Stomach (tissue), 9 donors: ENCODE results near the gene PRKN. TPM values are rescaled to one million over a fixed set of nuclear protein-coding genes. Genes with fewer than 3 reads are reported as not detected.

ENCODE experiments used
- DNase-seq, 2 donors: peaks; one replicate each; pipeline versions ENCODE4 v3.0.0 to v3.0.0-alpha.2; 2013 to 2019
- H3K27ac ChIP-seq, 5 donors: fragments of 200-600 bp in 4 of 5; sonication (generic) in 4 of 5; one replicate each; pipeline ENCODE4 v1.5.1; 2013 to 2019; ENCODE audit warnings: mild to moderate bottlenecking in 1 of 5, moderate library complexity in 1 of 5
- H3K27me3 ChIP-seq, 3 donors: fragments of 200-600 bp; sonication (generic); one replicate each; pipeline ENCODE4 v1.5.1; 2017 to 2019; ENCODE audit warnings: mixed run types in 1 of 3
- H3K36me3 ChIP-seq, 4 donors: fragments of 200-600 bp; sonication (generic); 1 replicate in 3 of 4; 2 replicates in 1 of 4; pipeline ENCODE4 v1.5.1; 2016 to 2019
- H3K4me1 ChIP-seq, 4 donors: fragments of 200-600 bp; sonication (generic); one replicate each; pipeline ENCODE4 v1.5.1; 2016 to 2019
- H3K4me3 ChIP-seq, 4 donors: fragments of 200-600 bp; sonication (generic) in 3 of 4; one replicate each; pipeline ENCODE4 v1.5.1; 2016 to 2019; ENCODE audit warnings: mild to moderate bottlenecking in 1 of 4
- H3K9me3 ChIP-seq, 4 donors: fragments of 200-600 bp; sonication (generic); one replicate each; pipeline ENCODE4 v1.5.1; 2016 to 2019
- EP300 ChIP-seq: sonication (generic); formaldehyde crosslinking; IDR thresholded peaks from one replicate; pipeline ENCODE4 v1.6.1; 2017; ENCODE audit warnings: antibody characterized with exemption
- POLR2A ChIP-seq, 4 donors: fragments of 450-650 bp; IDR thresholded peaks; one replicate each; pipeline ENCODE4 v1.6.1; 2016; ENCODE audit warnings: antibody characterized with exemption in 4 of 4, control low read depth in 2 of 4, mild to moderate bottlenecking in 1 of 4, moderate library complexity in 1 of 4
- POLR2AphosphoS5 ChIP-seq, 3 donors: sonication (generic); formaldehyde crosslinking; IDR thresholded peaks; one replicate each; pipeline ENCODE4 v1.6.1; 2016; ENCODE audit warnings: antibody characterized with exemption in 3 of 3
- WGBS, 5 donors: extraction: QIAGEN DNeasy Blood & Tissue Kit in 3 of 5; methylation state at CpG; one replicate each; pipeline versions ENCODE4 v1.1.5 to v1.1.7; 2013 to 2018; 5-methylcytosine and 5-hydroxymethylcytosine counted together
- intact Hi-C: fragments of 100-400 bp; cut with DNase I; formaldehyde crosslinking; loops from one replicate; pipeline ENCODE4 v1.15.1; 2023; ENCODE audit warnings: low total_unique reads
- polyA plus RNA-seq, 3 donors: library from polyadenylated mRNA; stranded (reverse); fragments of 200-250 nt; gene quantifications; one replicate each; pipeline ENCODE4 v1.2.3, GENCODE V29; 2013
- total RNA-seq, 5 donors: library from RNA; depleted of rRNA; stranded (reverse); fragments of >200 nt; gene quantifications; one replicate each; pipeline versions ENCODE4 v1.1.0 to v1.2.3, GENCODE V29; 2014 to 2016
- TF ChIP-seq, protein P1 (sequence below), 7 experiments: fragments of 450-650 bp in 4 of 7; fragments of 200-600 bp in 3 of 7; sonication (generic) in 3 of 7; IDR thresholded peaks; one replicate each; pipeline ENCODE4 v1.5.1; 2016 to 2019; ENCODE audit warnings: antibody characterized with exemption in 7 of 7, control low read depth in 2 of 7, mild to moderate bottlenecking in 1 of 7
- donor health status: healthy with polysubstance abuse.
- donor health status: Bipolar disorder and iron deficiency.
- donor health status: healthy.

The PRKN gene
- total and polyA plus RNA-seq, 8 donors, result 0.68 to 19.8 (median 9.5) TPM

- no peak for DNase-seq
- TF ChIP-seq, protein P1, sequence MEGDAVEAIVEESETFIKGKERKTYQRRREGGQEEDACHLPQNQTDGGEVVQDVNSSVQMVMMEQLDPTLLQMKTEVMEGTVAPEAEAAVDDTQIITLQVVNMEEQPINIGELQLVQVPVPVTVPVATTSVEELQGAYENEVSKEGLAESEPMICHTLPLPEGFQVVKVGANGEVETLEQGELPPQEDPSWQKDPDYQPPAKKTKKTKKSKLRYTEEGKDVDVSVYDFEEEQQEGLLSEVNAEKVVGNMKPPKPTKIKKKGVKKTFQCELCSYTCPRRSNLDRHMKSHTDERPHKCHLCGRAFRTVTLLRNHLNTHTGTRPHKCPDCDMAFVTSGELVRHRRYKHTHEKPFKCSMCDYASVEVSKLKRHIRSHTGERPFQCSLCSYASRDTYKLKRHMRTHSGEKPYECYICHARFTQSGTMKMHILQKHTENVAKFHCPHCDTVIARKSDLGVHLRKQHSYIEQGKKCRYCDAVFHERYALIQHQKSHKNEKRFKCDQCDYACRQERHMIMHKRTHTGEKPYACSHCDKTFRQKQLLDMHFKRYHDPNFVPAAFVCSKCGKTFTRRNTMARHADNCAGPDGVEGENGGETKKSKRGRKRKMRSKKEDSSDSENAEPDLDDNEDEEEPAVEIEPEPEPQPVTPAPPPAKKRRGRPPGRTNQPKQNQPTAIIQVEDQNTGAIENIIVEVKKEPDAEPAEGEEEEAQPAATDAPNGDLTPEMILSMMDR (IDR thresholded peaks at IDR 0.05), result no peak
- WGBS, 5 donors, result 88 to 90% (median 89%) methylated on average over 3 of the region's 3 CpGs
- Histone ChIP-seq H3K27ac (no peak overlapping the region), H3K9me3 (no peaks in the 10 kb centered on the region), H3K36me3 (no peaks in the 10 kb centered on the region), H3K4me3 (no peak overlapping the region), H3K27me3 (no peaks in the 10 kb centered on the region), H3K4me1 (no peaks in the 10 kb centered on the region)
- intact Hi-C loops, result no loop called here
These were observed 145.4 kb downstream of the PRKN start for GRCh38 chr6:162581988-162582780.

DNA sequence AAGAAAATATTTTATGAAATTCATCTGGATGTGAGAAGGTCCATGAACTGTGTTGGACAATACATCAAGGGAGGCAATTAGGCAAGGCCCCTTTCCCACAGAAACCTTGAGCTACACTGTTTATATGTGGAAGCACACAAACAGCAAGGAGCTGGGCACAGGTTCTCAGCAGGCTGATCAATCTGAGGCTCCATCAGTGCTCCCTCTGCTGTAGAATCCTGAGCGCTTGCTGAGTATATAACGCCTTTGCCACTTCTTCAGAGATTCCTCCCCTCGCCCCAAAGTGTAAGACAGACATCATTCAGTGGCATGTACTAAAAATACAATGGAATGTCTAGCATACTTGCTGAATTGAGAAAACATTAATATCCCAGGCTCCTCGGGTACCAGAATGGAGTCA is 146.9 kb downstream of the PRKN start:
- H3K9me3 ChIP-seq, result no peaks in the 10 kb centered on the region
- intact Hi-C loops, result no loop called here
- H3K4me1 ChIP-seq, result no peaks in the 10 kb centered on the region
- no peak overlapping the region for H3K27ac ChIP-seq
- H3K36me3 ChIP-seq, result no peaks in the 10 kb centered on the region
- WGBS, 5 donors, result 87 to 93% (median 93%) methylated on average over 4 of the region's 4 CpGs
- H3K27me3 ChIP-seq, result no peaks in the 10 kb centered on the region
- TF ChIP-seq, protein P1 (IDR thresholded peaks at IDR 0.05), result no peak
- TF ChIP-seq EP300 (no peak), POLR2A (IDR thresholded peaks at IDR 0.05) (no peak), POLR2AphosphoS5 (IDR thresholded peaks at IDR 0.05) (no peak)
- DNase-seq, result no peak
- H3K4me3 ChIP-seq, result no peak overlapping the region

DNA sequence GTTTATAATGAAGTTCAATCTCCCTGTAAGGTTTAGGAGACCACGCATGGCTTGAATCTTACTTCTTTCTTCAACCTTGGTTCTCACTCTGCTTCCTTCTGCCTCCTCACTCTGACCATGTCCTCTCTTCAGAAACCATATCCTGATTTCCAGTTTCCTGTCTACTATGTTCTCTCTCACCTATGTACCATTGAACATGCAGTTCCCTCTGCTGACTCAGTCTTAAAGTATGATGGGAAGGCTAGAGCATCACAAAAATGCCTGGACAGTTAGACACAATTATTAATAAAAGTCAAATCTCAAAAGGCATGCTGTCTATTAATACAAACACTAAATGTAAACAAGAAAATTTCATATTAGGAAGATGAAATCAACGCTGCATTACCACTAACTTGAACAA is 151.6 kb downstream of the PRKN start:
- intact Hi-C loops, result no loop called here
- H3K4me1 ChIP-seq, result no peaks in the 10 kb centered on the region
- 82 to 93% (median 91%) methylated on average over 2 of the region's 2 CpGs for WGBS, 5 donors
- H3K27ac ChIP-seq, result no peak overlapping the region
- no peaks in the 10 kb centered on the region for H3K36me3 ChIP-seq
- no peak overlapping the region for H3K4me3 ChIP-seq
- H3K27me3 ChIP-seq, result no peaks in the 10 kb centered on the region
- DNase-seq, result no peak
- no peaks in the 10 kb centered on the region for H3K9me3 ChIP-seq
- TF ChIP-seq POLR2AphosphoS5 (IDR thresholded peaks at IDR 0.05), result no peak
- TF ChIP-seq POLR2A (IDR thresholded peaks at IDR 0.05), result no peak
- TF ChIP-seq, protein P1 (IDR thresholded peaks at IDR 0.05), result no peak
- TF ChIP-seq EP300, result no peak

DNA sequence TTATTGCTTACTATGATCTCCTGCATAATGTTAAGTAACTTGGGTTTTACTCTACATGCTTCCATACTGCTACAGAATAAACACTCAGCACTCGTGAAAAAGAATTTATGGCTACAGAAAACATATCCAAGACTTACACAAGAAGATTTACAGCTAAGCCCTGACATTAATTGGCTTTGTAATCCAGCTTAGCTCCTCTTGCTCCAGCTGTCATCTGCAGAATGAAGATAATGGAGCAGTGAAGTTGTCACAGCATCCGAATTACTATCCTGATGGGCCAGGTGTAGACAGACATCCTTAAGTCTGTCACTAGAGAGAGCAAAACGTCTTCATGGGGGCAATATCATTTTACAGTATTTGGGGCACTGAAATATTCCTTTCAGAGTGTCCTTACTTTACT is 155.3 kb downstream of the PRKN start:
- Histone ChIP-seq H3K27ac (no peak overlapping the region), H3K4me3 (no peak overlapping the region), H3K27me3 (no peaks in the 10 kb centered on the region), H3K9me3 (peaks cover 0 to 8% (median 5%) of the 10 kb centered on the region in 4 donors), H3K36me3 (peaks cover 0 to 10% (median 5%) of the 10 kb centered on the region in 4 donors), H3K4me1 (no peaks in the 10 kb centered on the region)
- intact Hi-C loops, result no loop called here
- DNase-seq, result no peak
- WGBS, 5 donors, result 43 to 57% (median 52%) methylated on average over 3 of the region's 3 CpGs
- TF ChIP-seq POLR2A (IDR thresholded peaks at IDR 0.05) (no peak), POLR2AphosphoS5 (IDR thresholded peaks at IDR 0.05) (no peak), EP300 (no peak)
- TF ChIP-seq, protein P1 (IDR thresholded peaks at IDR 0.05), result no peak
